Fibroblast of villous mesenchyme (primary cell): Measurements from ENCODE around the gene FAM168B. TPM values are rescaled to one million over a fixed set of nuclear protein-coding genes. Genes with fewer than 3 reads are reported as not detected.
"Not testable (repeated sequence)": the region's sequence is repeated elsewhere in the genome, so short reads cannot be mapped to it uniquely, and the experiment has no call there.

Experiments
- DNase-seq: peaks from one replicate; pipeline ENCODE4 v3.0.0-alpha.2; 2010; ENCODE audit warnings: low read depth
- H3K4me3 ChIP-seq: 2 replicates; pipeline ENCODE4 v1.5.1; 2011; ENCODE audit warnings: low read depth, mild to moderate bottlenecking, low read length
- CTCF ChIP-seq: IDR thresholded peaks from 2 replicates; pipeline ENCODE4 v1.5.1; 2012; ENCODE audit warnings: low read depth, mild to moderate bottlenecking, low read length; ENCODE audit not compliant: insufficient read depth
- total RNA-seq: library from RNA; depleted of rRNA; stranded (reverse); fragments of >200 nt; gene quantifications from 2 replicates; pipeline ENCODE4 v1.2.3, GENCODE V29; 2012

Gene FAM168B
- total RNA-seq, 1 donor = 91.5 TPM

DNA sequence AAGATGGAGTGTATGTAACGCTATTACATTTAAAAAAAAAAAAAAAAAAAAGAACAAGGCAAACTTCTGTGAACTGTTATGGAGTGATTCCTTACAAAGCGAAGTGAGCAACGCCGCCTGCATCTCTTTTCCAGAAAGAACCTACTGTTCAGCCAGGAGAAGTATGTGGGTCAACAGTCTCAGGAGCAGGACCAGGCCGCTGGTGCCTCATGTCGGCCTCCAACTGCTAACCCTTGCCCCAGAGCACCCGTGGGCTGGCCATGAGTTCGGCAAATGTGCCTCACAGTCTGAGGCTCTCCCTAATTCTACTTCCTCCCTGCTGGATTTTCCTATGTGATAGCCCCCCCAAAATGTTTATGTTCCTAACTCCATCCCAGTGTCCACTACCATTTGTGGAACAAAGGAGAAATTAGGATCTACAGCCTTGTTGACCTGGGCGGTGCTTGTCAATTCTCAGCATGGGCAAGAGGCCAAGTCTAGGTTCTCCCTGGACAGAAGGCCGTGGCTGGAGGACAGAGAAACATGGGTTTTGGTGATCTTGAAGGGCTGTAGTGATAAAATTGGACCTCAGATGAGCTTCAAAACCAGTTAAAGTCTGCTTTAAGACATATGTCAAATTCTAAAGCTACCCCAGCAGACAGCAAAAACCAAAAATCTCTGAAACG, 15.9 kb downstream of the FAM168B start:
- no peak for DNase-seq
- H3K4me3 ChIP-seq = no peak overlapping the region
- no peak for TF ChIP-seq CTCF

- no peak for TF ChIP-seq CTCF
- H3K4me3 ChIP-seq = no peak overlapping the region
- peak; percentile 96 for DNase-seq
Observed at GRCh38 chr2:131076707-131077106, 16.6 kb downstream of the FAM168B start.

DNA sequence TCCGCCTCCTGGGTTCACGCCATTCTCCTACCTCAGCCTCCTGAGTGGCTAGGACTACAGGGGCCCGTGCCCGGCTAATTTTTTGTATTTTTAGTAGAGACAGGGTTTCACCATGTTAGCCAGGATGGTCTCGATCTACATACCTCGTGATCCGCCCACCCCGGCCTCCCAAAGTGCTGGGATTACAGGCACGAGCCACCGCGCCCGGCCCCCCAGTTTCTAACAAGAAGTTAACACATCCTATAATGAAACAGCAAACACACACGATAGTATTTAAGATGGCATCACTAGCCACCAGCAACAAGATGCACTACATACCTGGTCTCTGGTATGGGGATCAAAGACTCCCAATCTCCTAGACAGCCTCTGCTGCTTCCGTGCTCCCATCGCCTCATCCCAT, 17.7 kb downstream of the FAM168B start:
- DNase-seq, H3K4me3 ChIP-seq: not testable (repeated sequence)

DNA sequence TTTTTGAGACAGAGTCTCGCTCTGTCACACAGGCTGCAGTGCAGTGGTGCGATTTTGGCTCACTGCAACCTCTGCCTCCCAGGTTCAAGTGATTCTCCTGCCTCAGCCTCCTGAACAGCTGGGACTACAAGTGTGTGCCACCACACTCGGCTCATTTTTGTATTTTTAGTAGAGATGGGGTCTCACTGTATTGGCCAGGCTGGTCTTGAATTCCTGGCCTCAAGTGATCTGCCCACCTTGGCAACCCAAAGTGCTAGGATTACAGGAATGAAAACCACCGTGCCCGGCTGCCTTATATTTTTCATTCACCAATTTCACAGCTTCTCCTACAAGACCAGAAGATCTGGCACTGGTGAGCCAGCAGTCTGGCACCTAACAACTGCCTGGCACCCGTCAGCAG, 25.1 kb downstream of the FAM168B start:
- H3K4me3 ChIP-seq, DNase-seq: not testable (repeated sequence)

DNA sequence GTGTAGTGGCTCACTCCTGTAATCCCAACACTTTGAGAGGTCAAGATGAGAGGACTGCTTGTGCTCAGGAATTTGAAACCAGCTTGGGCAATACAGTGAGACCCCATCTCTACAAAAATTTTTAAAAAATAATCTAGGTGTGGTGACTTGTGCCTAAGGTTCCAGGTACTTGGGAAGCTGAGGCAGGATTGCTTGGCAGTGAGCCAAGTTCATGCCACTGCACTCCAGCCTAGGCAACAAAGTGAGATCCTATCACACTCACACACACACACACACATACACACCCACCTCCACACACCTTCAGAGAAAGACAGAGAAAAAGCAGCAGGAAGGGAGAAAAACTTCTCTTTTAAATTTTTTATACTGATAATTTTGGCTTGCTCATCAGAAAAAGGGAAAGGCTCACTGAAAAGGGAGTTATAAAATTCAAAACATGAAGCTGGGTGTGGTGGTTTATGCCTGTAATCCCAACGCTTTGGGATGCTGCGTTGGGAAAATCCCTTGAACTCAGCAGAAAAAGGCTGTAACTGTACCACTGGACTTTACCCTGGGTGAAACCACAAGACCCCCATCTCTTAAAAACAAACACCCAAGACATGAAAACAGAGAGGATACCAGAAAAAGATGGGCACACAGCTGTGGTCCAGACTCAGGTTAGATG, 25.7 kb downstream of the FAM168B start:
- no peak for TF ChIP-seq CTCF
- no peak overlapping the region for H3K4me3 ChIP-seq
- no peak for DNase-seq

GRCh38 chr2:131064589-131065512, 28.4 kb downstream of the FAM168B start:
- DNase-seq = no peak
- no peak overlapping the region for H3K4me3 ChIP-seq
- TF ChIP-seq CTCF = no peak

- no peak for DNase-seq
Observed at GRCh38 chr2:131063501-131064283, 29.6 kb downstream of the FAM168B start.

More at GRCh38 chr2:131063501-131064283, 29.6 kb downstream of the FAM168B start:
- no peak for TF ChIP-seq CTCF
- no peak overlapping the region for H3K4me3 ChIP-seq
